AG10803 (cell line): Measurements from ENCODE around the gene RBM39.
"Not testable (repeated sequence)": the region's sequence is repeated elsewhere in the genome, so short reads cannot be mapped to it uniquely, and the experiment has no call there.

Experiments
- DNase-seq: peaks from one replicate; pipeline ENCODE4 v3.0.0; 2010; ENCODE audit warnings: low read depth
- H3K4me3 ChIP-seq: 2 replicates; pipeline ENCODE4 v1.5.1; 2011; ENCODE audit warnings: mild to moderate bottlenecking, low read length, control low read depth
- TF ChIP-seq, protein P1 (sequence below): conservative IDR thresholded peaks from 2 replicates; pipeline ENCODE4 v1.5.1; 2011; ENCODE audit warnings: mild to moderate bottlenecking, low read length, control low read depth, inconsistent platforms

Gene RBM39

DNA sequence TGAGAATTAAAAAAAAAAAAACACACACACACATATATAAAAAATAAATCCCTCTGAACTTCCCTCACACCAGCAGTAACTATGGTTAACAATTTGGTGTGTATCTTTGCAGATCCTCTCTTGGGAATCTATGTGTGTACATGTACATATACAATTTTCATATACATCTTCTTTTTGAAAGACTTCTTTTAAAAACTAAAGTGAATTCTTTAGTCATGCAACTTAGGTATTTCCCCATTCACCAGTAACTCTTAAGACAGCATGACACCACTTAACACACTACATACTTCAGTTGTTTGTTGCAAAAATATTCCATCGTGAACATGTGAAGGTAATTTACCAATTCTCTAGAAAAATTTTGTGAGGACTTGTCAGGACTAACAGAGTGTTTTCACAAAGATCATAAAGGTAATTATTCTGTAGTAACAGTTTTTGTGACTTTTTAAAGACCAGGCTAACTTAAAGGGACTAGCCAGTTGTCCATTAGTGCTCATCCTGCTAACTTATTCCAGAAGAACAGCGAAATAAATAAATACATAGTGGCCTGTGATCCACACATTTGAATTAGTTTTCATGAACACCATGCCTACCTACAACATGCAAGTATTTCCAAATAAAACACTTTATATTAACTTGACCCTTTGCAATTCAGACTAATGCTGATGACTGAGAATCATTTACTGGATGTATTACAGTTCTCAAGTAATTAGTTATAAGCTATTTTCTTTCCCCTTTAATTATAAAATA, 12.1 kb downstream of the RBM39 start:
- no peak for DNase-seq

DNA sequence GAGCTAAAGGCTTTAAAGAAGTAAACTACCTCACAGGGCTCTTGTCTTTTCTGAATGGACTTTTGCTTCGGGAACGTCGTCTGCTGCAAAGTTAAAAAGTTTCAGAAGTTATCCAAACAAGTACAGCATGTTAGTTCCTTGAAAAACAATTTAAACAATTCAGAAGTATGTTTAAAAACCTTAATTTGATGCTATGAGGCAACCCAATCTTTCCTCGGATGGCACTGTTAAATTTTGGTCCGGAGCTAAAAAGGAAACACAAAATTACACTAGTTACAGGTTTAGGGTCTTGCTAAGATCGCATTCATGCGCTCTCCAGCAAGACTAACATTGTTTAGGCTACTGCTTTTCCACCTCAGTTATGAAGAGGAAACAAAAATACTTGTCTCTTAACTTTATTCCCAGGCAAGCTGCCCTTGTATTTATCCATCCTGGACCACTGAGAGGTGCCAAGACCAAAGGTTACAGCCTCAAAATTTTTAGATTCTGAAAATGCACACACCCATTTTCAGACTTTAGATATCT, 12.7 kb downstream of the RBM39 start:
- DNase-seq = no peak
- TF ChIP-seq, protein P1, sequence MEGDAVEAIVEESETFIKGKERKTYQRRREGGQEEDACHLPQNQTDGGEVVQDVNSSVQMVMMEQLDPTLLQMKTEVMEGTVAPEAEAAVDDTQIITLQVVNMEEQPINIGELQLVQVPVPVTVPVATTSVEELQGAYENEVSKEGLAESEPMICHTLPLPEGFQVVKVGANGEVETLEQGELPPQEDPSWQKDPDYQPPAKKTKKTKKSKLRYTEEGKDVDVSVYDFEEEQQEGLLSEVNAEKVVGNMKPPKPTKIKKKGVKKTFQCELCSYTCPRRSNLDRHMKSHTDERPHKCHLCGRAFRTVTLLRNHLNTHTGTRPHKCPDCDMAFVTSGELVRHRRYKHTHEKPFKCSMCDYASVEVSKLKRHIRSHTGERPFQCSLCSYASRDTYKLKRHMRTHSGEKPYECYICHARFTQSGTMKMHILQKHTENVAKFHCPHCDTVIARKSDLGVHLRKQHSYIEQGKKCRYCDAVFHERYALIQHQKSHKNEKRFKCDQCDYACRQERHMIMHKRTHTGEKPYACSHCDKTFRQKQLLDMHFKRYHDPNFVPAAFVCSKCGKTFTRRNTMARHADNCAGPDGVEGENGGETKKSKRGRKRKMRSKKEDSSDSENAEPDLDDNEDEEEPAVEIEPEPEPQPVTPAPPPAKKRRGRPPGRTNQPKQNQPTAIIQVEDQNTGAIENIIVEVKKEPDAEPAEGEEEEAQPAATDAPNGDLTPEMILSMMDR = no peak

More for the DNA sequence above, 12.1 kb downstream of the RBM39 start:
- TF ChIP-seq, protein P1 = no peak
- no peak overlapping the region for H3K4me3 ChIP-seq

DNA sequence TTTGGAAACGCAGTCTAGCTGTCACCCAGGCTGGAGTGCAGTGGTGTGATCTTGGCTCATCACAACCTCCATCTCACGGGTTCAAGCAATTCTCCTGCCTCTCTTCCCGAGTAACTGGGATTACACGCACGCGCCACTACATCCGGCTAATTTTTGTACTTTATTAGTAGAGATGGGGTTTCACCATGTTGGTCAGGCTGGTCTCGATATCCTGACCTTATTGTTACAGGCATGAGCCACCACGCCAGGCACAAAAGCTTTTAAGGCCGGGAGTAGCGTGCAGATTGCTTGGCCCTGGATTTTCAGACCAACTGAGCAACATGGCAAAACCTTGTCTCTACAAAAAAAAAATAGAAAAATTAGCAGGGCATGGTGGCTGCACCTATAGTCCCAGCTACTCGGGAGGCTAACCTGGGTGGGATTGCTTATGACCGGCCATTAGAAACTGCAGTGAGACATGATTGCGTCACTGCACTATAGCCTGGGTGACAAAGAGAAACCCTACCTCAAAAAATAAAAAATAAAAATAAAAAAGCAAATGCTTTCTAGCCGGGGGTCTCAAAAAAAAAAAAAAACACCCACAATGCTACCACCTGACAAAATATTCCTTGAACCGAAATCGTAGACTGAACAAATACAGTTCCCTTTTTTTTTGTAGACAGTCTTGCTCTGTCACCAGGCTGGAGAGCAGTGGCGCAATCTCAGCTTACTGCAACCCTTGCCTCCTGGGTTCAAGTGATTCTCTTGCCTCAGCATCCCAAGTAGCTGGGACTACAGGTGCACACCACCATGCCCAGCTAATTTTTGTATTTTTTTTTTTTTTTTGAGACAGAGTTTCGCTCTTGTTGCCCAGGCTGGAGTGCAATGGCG, 15.0 kb downstream of the RBM39 start:
- DNase-seq = no peak
- TF ChIP-seq, protein P1 = no peak
- no peak overlapping the region for H3K4me3 ChIP-seq

More for the DNA sequence above, 12.7 kb downstream of the RBM39 start:
- H3K4me3 ChIP-seq = no peak overlapping the region

DNA sequence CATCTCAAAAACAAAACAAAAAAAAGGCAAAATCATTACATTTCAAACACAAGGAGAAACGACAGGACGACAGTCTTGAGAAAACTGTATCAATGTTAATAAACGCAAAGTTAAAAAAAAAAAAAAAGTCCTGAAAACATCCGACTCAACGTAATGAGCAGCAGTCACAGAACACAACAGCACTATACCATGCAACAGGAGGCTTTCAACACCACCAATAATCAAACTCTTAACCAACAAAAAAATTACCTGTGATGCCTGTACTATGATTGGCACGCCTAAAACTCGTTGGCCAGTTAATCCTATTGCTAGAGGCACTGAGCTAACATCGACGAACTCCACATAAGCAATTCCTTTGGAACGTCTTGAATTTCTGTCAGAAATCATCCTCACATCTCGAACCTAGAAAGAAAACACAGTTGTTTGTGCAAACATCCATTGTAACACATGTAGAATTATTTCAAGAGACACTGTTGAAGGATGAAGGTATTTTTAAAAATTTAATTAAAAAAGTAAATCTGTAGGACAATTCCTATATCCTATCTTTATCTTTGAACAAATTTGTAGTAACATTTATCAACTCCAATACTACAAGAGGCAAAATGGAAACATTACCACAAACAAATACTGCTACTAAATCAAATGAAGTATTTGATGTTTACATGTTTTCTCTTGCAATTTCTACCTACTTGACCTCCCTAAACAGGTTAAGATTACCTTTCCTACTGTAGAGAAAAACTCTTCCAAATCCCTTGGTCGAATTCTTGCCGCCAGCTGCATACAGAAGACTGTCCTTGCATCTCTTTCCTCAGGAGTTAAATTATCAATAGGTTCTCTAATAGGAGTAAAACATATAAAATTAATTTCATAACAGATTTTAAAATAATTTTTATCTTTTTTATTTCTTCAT, 17.5 kb downstream of the RBM39 start:
- H3K4me3 ChIP-seq = no peak overlapping the region
- TF ChIP-seq, protein P1 = no peak
- DNase-seq = no peak

DNA sequence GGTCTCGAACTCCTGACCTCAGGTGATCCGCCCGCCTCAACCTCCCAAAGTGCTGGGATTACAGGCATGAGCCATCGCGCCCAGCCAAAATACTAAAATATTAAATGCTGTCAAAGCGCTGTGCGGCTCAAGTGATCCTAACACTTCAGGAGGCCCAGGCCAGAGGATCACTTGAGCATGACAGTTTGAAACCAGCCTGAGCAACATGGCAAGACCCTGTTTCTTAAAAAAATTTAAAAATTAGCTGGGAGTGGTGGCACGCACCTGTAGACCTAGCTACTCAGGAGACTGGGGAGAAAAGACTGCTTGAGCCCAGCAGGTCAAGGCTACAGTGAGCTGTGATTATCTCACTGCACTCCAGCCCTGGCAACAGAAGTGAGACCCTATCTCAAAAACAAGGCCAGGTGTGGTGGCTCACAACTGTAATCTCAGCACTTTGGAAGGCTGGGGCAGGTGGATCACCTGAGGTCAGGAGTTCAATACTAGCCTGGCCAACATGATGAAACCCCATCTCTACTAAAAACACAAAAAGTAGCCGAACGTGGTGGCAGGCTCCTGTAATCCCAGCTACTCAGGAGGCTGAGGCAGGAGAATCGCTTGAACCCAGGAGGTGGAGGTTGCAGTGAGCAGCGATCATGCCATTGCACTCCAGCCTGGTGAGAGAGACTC, 18.3 kb downstream of the RBM39 start:
- H3K4me3 ChIP-seq, DNase-seq: not testable (repeated sequence)

DNA sequence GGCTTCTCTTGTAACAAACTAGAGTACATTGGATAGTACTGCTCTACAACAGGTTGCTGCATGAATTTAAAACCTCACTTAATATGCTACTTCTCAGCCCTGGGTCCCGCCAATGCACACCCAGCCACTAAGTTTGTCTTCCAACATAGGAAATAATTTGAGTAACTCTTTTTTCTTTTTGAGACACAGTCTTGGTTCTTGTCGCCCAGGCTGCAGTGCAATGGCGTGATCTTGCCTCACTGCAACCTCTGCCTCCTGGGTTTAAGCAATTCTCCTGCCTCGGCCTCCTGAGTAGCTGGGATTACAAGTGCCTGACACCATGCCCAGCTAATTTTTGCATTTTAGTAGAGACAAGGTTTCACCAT, 18.8 kb downstream of the RBM39 start:
- DNase-seq = not testable (repeated sequence)

DNA sequence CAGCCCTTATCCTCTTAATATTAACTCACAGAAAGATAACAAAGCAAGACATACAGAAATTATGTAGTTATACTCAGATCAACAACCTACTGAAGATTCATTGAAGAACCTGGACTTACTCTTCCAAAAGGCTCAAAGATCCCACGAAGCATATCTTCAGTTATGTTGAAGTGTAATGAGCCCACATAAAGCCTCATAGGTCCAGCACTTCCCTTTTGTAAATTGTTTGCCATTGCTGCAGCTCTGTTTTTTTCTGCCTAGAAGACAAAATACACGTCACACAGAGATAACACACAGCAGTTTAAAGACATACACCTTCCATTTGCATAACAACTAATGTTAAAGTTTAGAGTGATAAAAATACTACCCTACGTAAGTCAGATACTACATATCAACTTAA, 20.4 kb downstream of the RBM39 start:
- TF ChIP-seq, protein P1 = no peak
- no peak for DNase-seq
- no peak overlapping the region for H3K4me3 ChIP-seq

More for the DNA sequence above, 18.8 kb downstream of the RBM39 start:
- H3K4me3 ChIP-seq = not testable (repeated sequence)
